ENCODE measurements around the gene CACFD1.

DNA sequence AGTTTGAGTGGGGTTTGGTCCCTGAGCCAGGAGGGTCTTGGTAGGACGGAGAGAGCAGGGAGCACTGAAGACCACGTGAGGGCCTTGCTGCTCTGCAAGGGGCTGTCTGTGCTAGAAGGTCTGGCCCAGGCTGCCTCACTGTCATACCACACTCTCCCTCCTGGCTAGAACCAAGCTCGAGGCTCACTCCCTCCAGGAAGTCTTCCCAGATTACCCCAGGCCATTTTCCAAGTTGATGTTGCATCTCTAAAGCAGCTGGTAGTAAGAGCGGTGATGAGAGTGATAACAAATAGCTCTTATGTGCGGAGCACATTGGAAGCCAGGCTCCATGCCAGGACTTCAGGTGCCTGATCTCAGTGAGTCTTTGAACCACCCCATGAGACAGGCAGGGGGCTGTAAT is 58.4 kb downstream of the CACFD1 start:
- TF ChIP-seq CTCF (IDR thresholded peaks at IDR 0.05; ENCODE audit: extremely low read depth in 1 of 2, insufficient read depth in 1 of 2, low read depth in 1 of 2, low read length in 2 of 2) (no peak), POLR2A (IDR thresholded peaks at IDR 0.05; ENCODE audit: low read depth, low read length) (no peak), POLR2AphosphoS5 (IDR thresholded peaks at IDR 0.05; ENCODE audit: insufficient read depth, low read depth, low read length) (no peak), JUN (IDR thresholded peaks at IDR 0.05; ENCODE audit: borderline replicate concordance, insufficient read depth, insufficient read length, low read depth) (no peak), EZH2 (IDR thresholded peaks at IDR 0.05; ENCODE audit: borderline replicate concordance, low read depth, low read length, severe bottlenecking) (no peak)
- TF ChIP-seq, protein P1, sequence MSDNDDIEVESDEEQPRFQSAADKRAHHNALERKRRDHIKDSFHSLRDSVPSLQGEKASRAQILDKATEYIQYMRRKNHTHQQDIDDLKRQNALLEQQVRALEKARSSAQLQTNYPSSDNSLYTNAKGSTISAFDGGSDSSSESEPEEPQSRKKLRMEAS (IDR thresholded peaks at IDR 0.05; ENCODE audit: insufficient read depth, insufficient read length), result no peak

All from endothelial cell of umbilical vein (primary cell).